ENCODE data around the gene PCBP3. TPM values are rescaled to one million over a fixed set of nuclear protein-coding genes. Genes with fewer than 3 reads are reported as not detected.

Gene PCBP3
- total RNA-seq, 1 donor from 2014 or later: 8.2 TPM

GRCh38 chr21:45857761-45858160, 214.2 kb downstream of the PCBP3 start:
- DNase-seq (ENCODE audit: low spot score): no peak
- H3K27me3 Mint-ChIP-seq (ENCODE audit: insufficient read depth): no peaks in the 10 kb centered on the region
- H3K4me3 Mint-ChIP-seq: no peak overlapping the region
- intact Hi-C loops (cut with micrococcal nuclease): no loop called here
- H3K36me3 Mint-ChIP-seq (ENCODE audit: low read depth): no peaks in the 10 kb centered on the region
- no peaks in the 10 kb centered on the region for H3K9me3 Mint-ChIP-seq
- no peaks in the 10 kb centered on the region for H3K4me1 Mint-ChIP-seq (ENCODE audit: low read depth)
- no peak overlapping the region for H3K27ac Mint-ChIP-seq

DNA sequence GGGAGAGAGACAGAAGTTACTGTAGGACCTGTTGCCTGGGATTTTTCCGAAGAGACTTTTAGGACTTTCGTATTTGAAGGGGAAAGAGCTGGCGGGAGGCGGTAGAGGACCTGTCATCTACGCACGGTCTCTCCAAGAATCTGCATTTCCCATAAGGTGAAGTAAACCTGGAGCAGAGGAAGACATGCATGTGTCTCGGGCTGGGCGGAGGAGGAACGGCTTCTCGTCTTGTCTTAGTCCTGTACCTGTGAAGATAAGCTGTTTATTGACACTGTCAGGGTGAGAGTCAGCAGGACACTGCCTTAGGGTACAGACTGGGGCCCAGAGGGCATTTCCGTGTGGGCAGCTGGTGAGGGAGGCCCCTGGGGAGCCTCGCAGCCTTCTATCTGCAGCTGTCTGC, 214.7 kb downstream of the PCBP3 start:
- Mint-ChIP-seq H3K27ac (no peak overlapping the region), H3K4me1 (ENCODE audit: low read depth) (no peaks in the 10 kb centered on the region), H3K9me3 (no peaks in the 10 kb centered on the region), H3K36me3 (ENCODE audit: low read depth) (no peaks in the 10 kb centered on the region), H3K27me3 (ENCODE audit: insufficient read depth) (no peaks in the 10 kb centered on the region), H3K4me3 (no peak overlapping the region)
- no peak for DNase-seq (ENCODE audit: low spot score)
- intact Hi-C loops (cut with micrococcal nuclease): no loop called here

DNA sequence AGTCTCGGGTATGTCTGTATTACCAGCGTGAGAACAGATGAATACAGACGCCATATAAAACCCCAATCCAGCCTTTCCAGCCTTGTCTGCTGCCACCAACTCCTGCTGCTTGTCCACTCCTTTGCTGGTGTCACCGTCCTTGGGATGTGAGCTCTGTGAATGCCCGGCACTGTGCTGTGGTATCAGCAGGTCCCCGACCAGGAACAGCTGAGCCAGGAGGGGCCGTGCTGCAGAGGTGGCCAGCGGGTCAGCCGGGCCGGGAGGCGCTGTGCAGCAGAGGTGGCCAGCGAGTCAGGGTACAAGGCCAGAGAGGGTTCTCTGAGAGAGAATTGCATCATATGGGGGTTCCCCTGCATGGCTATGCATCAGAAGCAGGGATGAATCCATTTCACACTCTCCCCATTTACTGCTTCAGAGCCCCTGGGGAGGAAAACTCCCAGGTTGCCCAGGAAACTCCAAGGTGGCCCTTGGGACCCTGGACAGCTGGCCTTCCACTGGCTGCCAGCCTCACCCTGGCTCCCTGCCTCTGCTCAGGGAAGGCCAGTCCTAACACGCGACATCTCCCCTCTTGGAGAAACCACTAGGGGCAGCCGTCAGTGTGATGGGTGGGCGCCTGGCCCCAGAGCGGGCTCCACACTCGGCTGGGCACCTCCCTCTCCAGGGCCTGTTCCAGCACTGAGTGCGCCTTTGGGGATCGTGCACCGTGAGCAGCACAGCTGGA, 215.7 kb downstream of the PCBP3 start:
- intact Hi-C loops (cut with micrococcal nuclease): no loop called here
- Mint-ChIP-seq H3K27me3 (ENCODE audit: insufficient read depth) (no peaks in the 10 kb centered on the region), H3K27ac (no peak overlapping the region), H3K4me1 (ENCODE audit: low read depth) (no peaks in the 10 kb centered on the region), H3K36me3 (ENCODE audit: low read depth) (no peaks in the 10 kb centered on the region), H3K9me3 (no peaks in the 10 kb centered on the region), H3K4me3 (no peak overlapping the region)
- DNase-seq (ENCODE audit: low spot score): no peak

- Mint-ChIP-seq H3K4me3 (no peak overlapping the region), H3K27me3 (ENCODE audit: insufficient read depth) (no peaks in the 10 kb centered on the region), H3K9me3 (no peaks in the 10 kb centered on the region), H3K27ac (no peak overlapping the region), H3K4me1 (ENCODE audit: low read depth) (no peaks in the 10 kb centered on the region), H3K36me3 (ENCODE audit: low read depth) (no peaks in the 10 kb centered on the region)
- DNase-seq (ENCODE audit: low spot score): no peak
- intact Hi-C loops (cut with micrococcal nuclease): no loop called here
Measured at GRCh38 chr21:45859762-45860357, 216.3 kb downstream of the PCBP3 start.

GRCh38 chr21:45860493-45861155, 217.1 kb downstream of the PCBP3 start:
- Mint-ChIP-seq H3K4me3 (no peak overlapping the region), H3K9me3 (no peaks in the 10 kb centered on the region), H3K36me3 (ENCODE audit: low read depth) (no peaks in the 10 kb centered on the region), H3K27me3 (ENCODE audit: insufficient read depth) (no peaks in the 10 kb centered on the region), H3K27ac (no peak overlapping the region), H3K4me1 (ENCODE audit: low read depth) (no peaks in the 10 kb centered on the region)
- DNase-seq (ENCODE audit: low spot score): no peak
- intact Hi-C loops (cut with micrococcal nuclease): no loop called here

- Mint-ChIP-seq H3K4me3 (no peak overlapping the region), H3K4me1 (ENCODE audit: low read depth) (no peaks in the 10 kb centered on the region), H3K36me3 (ENCODE audit: low read depth) (no peaks in the 10 kb centered on the region), H3K9me3 (no peaks in the 10 kb centered on the region), H3K27ac (no peak overlapping the region), H3K27me3 (ENCODE audit: insufficient read depth) (no peaks in the 10 kb centered on the region)
- no peak for DNase-seq (ENCODE audit: low spot score)
- intact Hi-C loops (cut with micrococcal nuclease): no loop called here
Measured at GRCh38 chr21:45861156-45861870, 217.8 kb downstream of the PCBP3 start.

GRCh38 chr21:45862543-45863207, 219.2 kb downstream of the PCBP3 start:
- no peak for DNase-seq (ENCODE audit: low spot score)
- no peaks in the 10 kb centered on the region for H3K9me3 Mint-ChIP-seq
- H3K27ac Mint-ChIP-seq: no peak overlapping the region
- intact Hi-C loops (cut with micrococcal nuclease): no loop called here
- no peaks in the 10 kb centered on the region for H3K4me1 Mint-ChIP-seq (ENCODE audit: low read depth)
- H3K4me3 Mint-ChIP-seq: no peak overlapping the region
- no peaks in the 10 kb centered on the region for H3K27me3 Mint-ChIP-seq (ENCODE audit: insufficient read depth)
- no peaks in the 10 kb centered on the region for H3K36me3 Mint-ChIP-seq (ENCODE audit: low read depth)

- no peaks in the 10 kb centered on the region for H3K36me3 Mint-ChIP-seq (ENCODE audit: low read depth)
- no peak for DNase-seq (ENCODE audit: low spot score)
- intact Hi-C loops (cut with micrococcal nuclease): no loop called here
Measured at GRCh38 chr21:45863267-45863666, 219.7 kb downstream of the PCBP3 start.

GRCh38 chr21:45863751-45864150, 220.2 kb downstream of the PCBP3 start:
- H3K9me3 Mint-ChIP-seq: no peaks in the 10 kb centered on the region
- DNase-seq (ENCODE audit: low spot score): no peak
- no peaks in the 10 kb centered on the region for H3K4me1 Mint-ChIP-seq (ENCODE audit: low read depth)
- intact Hi-C loops (cut with micrococcal nuclease): no loop called here
- no peaks in the 10 kb centered on the region for H3K36me3 Mint-ChIP-seq (ENCODE audit: low read depth)
- H3K27ac Mint-ChIP-seq: no peak overlapping the region
- no peaks in the 10 kb centered on the region for H3K27me3 Mint-ChIP-seq (ENCODE audit: insufficient read depth)
- H3K4me3 Mint-ChIP-seq: no peak overlapping the region

More at GRCh38 chr21:45863267-45863666, 219.7 kb downstream of the PCBP3 start:
- Mint-ChIP-seq H3K9me3 (no peaks in the 10 kb centered on the region), H3K4me3 (no peak overlapping the region), H3K27me3 (ENCODE audit: insufficient read depth) (no peaks in the 10 kb centered on the region), H3K27ac (no peak overlapping the region), H3K4me1 (ENCODE audit: low read depth) (no peaks in the 10 kb centered on the region)

- H3K27ac Mint-ChIP-seq: no peak overlapping the region
- no peaks in the 10 kb centered on the region for H3K9me3 Mint-ChIP-seq
- H3K36me3 Mint-ChIP-seq (ENCODE audit: low read depth): no peaks in the 10 kb centered on the region
- intact Hi-C loops (cut with micrococcal nuclease): no loop called here
- no peaks in the 10 kb centered on the region for H3K4me1 Mint-ChIP-seq (ENCODE audit: low read depth)
- H3K4me3 Mint-ChIP-seq: no peak overlapping the region
- no peaks in the 10 kb centered on the region for H3K27me3 Mint-ChIP-seq (ENCODE audit: insufficient read depth)
- no peak for DNase-seq (ENCODE audit: low spot score)
Measured at GRCh38 chr21:45864436-45864835, 220.9 kb downstream of the PCBP3 start.

DNA sequence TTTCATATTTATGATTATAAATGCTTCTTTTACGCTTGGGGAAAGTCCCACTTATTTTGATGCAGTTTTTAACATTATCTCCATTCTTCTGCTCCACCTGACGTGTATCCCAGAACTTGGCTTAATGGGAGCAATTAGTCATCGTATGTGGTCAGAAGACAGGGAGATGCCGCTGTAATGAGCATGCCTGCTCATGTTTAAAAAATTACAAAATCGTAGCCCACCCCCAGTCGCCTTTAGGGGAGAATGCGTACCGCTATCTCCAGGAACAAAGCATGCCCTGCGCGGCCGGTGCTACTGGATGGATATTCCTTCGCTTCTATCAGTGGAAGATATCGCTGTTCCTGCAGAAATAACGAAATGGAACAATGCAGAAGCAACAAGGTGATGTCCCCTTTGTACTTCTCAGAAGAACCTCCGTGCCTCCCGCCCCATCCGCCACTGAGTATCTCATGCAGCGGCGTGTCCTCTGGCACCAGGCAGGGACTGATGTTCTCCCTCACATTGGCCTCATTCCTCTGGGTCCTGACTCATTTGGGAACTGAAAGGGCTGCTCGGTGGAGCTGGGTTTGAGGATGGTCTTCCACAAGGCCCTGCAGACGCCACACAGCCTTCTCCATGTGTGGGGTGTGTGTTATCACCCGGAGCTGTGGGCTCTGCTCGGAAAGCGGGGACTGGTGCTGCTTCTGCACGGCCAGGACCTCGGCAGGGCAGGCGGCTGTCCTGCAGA, 221.7 kb downstream of the PCBP3 start:
- no peak overlapping the region for H3K4me3 Mint-ChIP-seq
- H3K36me3 Mint-ChIP-seq (ENCODE audit: low read depth): no peaks in the 10 kb centered on the region
- H3K27me3 Mint-ChIP-seq (ENCODE audit: insufficient read depth): no peaks in the 10 kb centered on the region
- H3K27ac Mint-ChIP-seq: no peak overlapping the region
- no peaks in the 10 kb centered on the region for H3K4me1 Mint-ChIP-seq (ENCODE audit: low read depth)
- DNase-seq (ENCODE audit: low spot score): no peak
- H3K9me3 Mint-ChIP-seq: no peaks in the 10 kb centered on the region
- intact Hi-C loops (cut with micrococcal nuclease): no loop called here

- Mint-ChIP-seq H3K4me1 (ENCODE audit: low read depth) (no peaks in the 10 kb centered on the region), H3K36me3 (ENCODE audit: low read depth) (no peaks in the 10 kb centered on the region), H3K4me3 (no peak overlapping the region), H3K27me3 (ENCODE audit: insufficient read depth) (no peaks in the 10 kb centered on the region), H3K9me3 (no peaks in the 10 kb centered on the region), H3K27ac (no peak overlapping the region)
- DNase-seq (ENCODE audit: low spot score): no peak
- intact Hi-C loops (cut with micrococcal nuclease): no loop called here
Measured at GRCh38 chr21:45866551-45866950, 223.0 kb downstream of the PCBP3 start.

All from activated T-helper 1 cell treated with anti-CD3 and anti-CD28 coated beads, Interleukin-12 subunit alpha, Interleukin-12 subunit beta, Interleukin-2, Interleukin-4 antibody, amounts not matched to agents 30 ng/mL and 10 ng/mL and 1 ng/mL, durations not matched to agents 14 hours and 24 hours and 36 hours (primary cell).